Measurements from ENCODE around the gene ACBD6.

- TF ChIP-seq CTCF (IDR thresholded peaks at IDR 0.05): no peak
- TF ChIP-seq POLR2A (IDR thresholded peaks at IDR 0.05): no peak
Measured at GRCh38 chr1:180515364-180515763, 13.0 kb upstream of the ACBD6 start.
